Stomach (tissue), 9 donors: ENCODE data around the gene CREB5. TPM values are rescaled to one million over a fixed set of nuclear protein-coding genes. Genes with fewer than 3 reads are reported as not detected.
A peak's percentile ranks its signal among the peaks of the same experiment; 100 is the strongest.

Source experiments
- DNase-seq, 2 donors: peaks; one replicate each; pipeline versions ENCODE4 v3.0.0 to v3.0.0-alpha.2; 2013 to 2019
- H3K27ac ChIP-seq, 5 donors: fragments of 200-600 bp in 4 of 5; sonication (generic) in 4 of 5; one replicate each; pipeline ENCODE4 v1.5.1; 2013 to 2019; ENCODE audit warnings: mild to moderate bottlenecking in 1 of 5, moderate library complexity in 1 of 5
- H3K27me3 ChIP-seq, 3 donors: fragments of 200-600 bp; sonication (generic); one replicate each; pipeline ENCODE4 v1.5.1; 2017 to 2019; ENCODE audit warnings: mixed run types in 1 of 3
- H3K36me3 ChIP-seq, 4 donors: fragments of 200-600 bp; sonication (generic); 1 replicate in 3 of 4; 2 replicates in 1 of 4; pipeline ENCODE4 v1.5.1; 2016 to 2019
- H3K4me1 ChIP-seq, 4 donors: fragments of 200-600 bp; sonication (generic); one replicate each; pipeline ENCODE4 v1.5.1; 2016 to 2019
- H3K4me3 ChIP-seq, 4 donors: fragments of 200-600 bp; sonication (generic) in 3 of 4; one replicate each; pipeline ENCODE4 v1.5.1; 2016 to 2019; ENCODE audit warnings: mild to moderate bottlenecking in 1 of 4
- H3K9me3 ChIP-seq, 4 donors: fragments of 200-600 bp; sonication (generic); one replicate each; pipeline ENCODE4 v1.5.1; 2016 to 2019
- CTCF ChIP-seq, 7 experiments: fragments of 450-650 bp in 4 of 7; fragments of 200-600 bp in 3 of 7; sonication (generic) in 3 of 7; IDR thresholded peaks; one replicate each; pipeline ENCODE4 v1.5.1; 2016 to 2019; ENCODE audit warnings: antibody characterized with exemption in 7 of 7, control low read depth in 2 of 7, mild to moderate bottlenecking in 1 of 7
- EP300 ChIP-seq: sonication (generic); formaldehyde crosslinking; IDR thresholded peaks from one replicate; pipeline ENCODE4 v1.6.1; 2017; ENCODE audit warnings: antibody characterized with exemption
- POLR2A ChIP-seq, 4 donors: fragments of 450-650 bp; IDR thresholded peaks; one replicate each; pipeline ENCODE4 v1.6.1; 2016; ENCODE audit warnings: antibody characterized with exemption in 4 of 4, control low read depth in 2 of 4, mild to moderate bottlenecking in 1 of 4, moderate library complexity in 1 of 4
- POLR2AphosphoS5 ChIP-seq, 3 donors: sonication (generic); formaldehyde crosslinking; IDR thresholded peaks; one replicate each; pipeline ENCODE4 v1.6.1; 2016; ENCODE audit warnings: antibody characterized with exemption in 3 of 3
- WGBS, 5 donors: extraction: QIAGEN DNeasy Blood & Tissue Kit in 3 of 5; methylation state at CpG; one replicate each; pipeline versions ENCODE4 v1.1.5 to v1.1.7; 2013 to 2018; 5-methylcytosine and 5-hydroxymethylcytosine counted together
- intact Hi-C: fragments of 100-400 bp; cut with DNase I; formaldehyde crosslinking; loops from one replicate; pipeline ENCODE4 v1.15.1; 2023; ENCODE audit warnings: low total_unique reads
- polyA plus RNA-seq, 3 donors: library from polyadenylated mRNA; stranded (reverse); fragments of 200-250 nt; gene quantifications; one replicate each; pipeline ENCODE4 v1.2.3, GENCODE V29; 2013
- total RNA-seq, 5 donors: library from RNA; depleted of rRNA; stranded (reverse); fragments of >200 nt; gene quantifications; one replicate each; pipeline versions ENCODE4 v1.1.0 to v1.2.3, GENCODE V29; 2014 to 2016
- donor health status: healthy with polysubstance abuse.
- donor health status: Bipolar disorder and iron deficiency.
- donor health status: healthy.

CREB5 gene
- total and polyA plus RNA-seq, 8 donors, result 0.68 to 30.3 (median 1.5) TPM; not detected in 1

GRCh38 chr7:28658381-28658780 is 246.1 kb downstream of the CREB5 start:
- H3K4me1 ChIP-seq, result no peaks in the 10 kb centered on the region
- H3K27me3 ChIP-seq, result peaks cover 0 to 3% (median 0%) of the 10 kb centered on the region in 3 donors
- H3K27ac ChIP-seq, result no peak overlapping the region
- H3K36me3 ChIP-seq, result no peaks in the 10 kb centered on the region
- 70 to 79% (median 76%) methylated on average over 5 of the region's 5 CpGs for WGBS, 5 donors
- intact Hi-C loops, result no loop called here
- peak in 1 of 2 donors; percentile 11 for DNase-seq
- TF ChIP-seq POLR2AphosphoS5 (IDR thresholded peaks at IDR 0.05) (no peak), EP300 (no peak), CTCF (IDR thresholded peaks at IDR 0.05) (no peak), POLR2A (IDR thresholded peaks at IDR 0.05) (no peak)
- peaks cover 5 to 22% (median 13%) of the 10 kb centered on the region in 4 donors for H3K9me3 ChIP-seq
- H3K4me3 ChIP-seq, result no peak overlapping the region

DNA sequence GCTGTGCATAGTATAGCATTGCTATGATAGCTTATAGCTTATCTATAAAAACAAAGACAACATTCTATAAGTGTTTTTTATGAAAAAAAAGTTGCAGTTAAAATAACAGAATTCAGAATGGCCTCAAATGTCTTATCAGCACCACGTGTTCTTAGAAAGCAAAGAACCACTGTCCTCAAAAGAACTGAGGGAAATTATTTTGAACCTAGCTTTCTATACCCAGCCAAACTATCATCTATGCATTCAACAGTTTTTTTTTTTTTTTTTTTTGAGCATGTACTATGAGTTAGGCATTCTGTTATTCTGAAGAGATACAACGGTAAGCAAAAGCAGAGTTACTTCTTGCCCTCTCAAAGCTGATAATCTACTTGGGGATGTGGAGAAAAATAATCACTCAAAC is 247.8 kb downstream of the CREB5 start:
- Histone ChIP-seq H3K9me3 (peaks cover 5 to 22% (median 13%) of the 10 kb centered on the region in 4 donors), H3K4me1 (no peaks in the 10 kb centered on the region), H3K27me3 (peaks cover 0 to 3% (median 0%) of the 10 kb centered on the region in 3 donors), H3K4me3 (no peak overlapping the region), H3K36me3 (no peaks in the 10 kb centered on the region), H3K27ac (no peak overlapping the region)
- DNase-seq, result no peak
- WGBS, 5 donors, result 61 to 85% (median 78%) methylated on average over 2 of the region's 2 CpGs
- intact Hi-C loops, result no loop called here
- no peak for TF ChIP-seq EP300
- no peak for TF ChIP-seq POLR2A (IDR thresholded peaks at IDR 0.05)
- TF ChIP-seq POLR2AphosphoS5 (IDR thresholded peaks at IDR 0.05), result no peak
- no peak for TF ChIP-seq CTCF (IDR thresholded peaks at IDR 0.05)

GRCh38 chr7:28661826-28662595 is 249.7 kb downstream of the CREB5 start:
- peak in 1 of 2 donors; percentile 51 for DNase-seq
- no peaks in the 10 kb centered on the region for H3K4me1 ChIP-seq
- TF ChIP-seq POLR2AphosphoS5 (IDR thresholded peaks at IDR 0.05), result no peak
- TF ChIP-seq CTCF (IDR thresholded peaks at IDR 0.05), result no peak
- no peak for TF ChIP-seq POLR2A (IDR thresholded peaks at IDR 0.05)
- TF ChIP-seq EP300, result no peak
- H3K4me3 ChIP-seq, result no peak overlapping the region
- WGBS, 5 donors, result 61 to 73% (median 69%) methylated on average over 12 of the region's 12 CpGs
- H3K27ac ChIP-seq, result no peak overlapping the region
- H3K27me3 ChIP-seq, result peaks cover 0 to 3% (median 0%) of the 10 kb centered on the region in 3 donors
- H3K9me3 ChIP-seq, result peaks cover 5 to 22% (median 13%) of the 10 kb centered on the region in 4 donors
- intact Hi-C loops, result no loop called here
- H3K36me3 ChIP-seq, result no peaks in the 10 kb centered on the region

DNA sequence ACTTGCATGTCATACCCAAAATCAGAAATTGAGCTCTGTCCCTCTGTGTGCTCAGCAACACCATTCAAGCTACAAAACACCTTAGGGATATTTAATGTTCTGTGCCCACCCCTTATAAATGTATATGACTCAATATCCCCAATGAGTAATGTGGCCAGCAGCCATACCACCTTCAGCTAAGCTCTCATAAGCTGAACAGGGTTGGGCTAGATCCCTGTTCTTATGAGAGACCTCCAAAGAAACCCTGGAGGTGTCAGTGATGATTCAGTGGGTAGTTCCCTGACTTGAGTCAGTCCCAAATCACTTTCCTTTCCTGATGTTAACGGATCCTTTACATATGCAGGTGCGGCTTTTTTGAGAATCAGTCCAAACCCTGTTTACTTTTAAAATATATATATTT is 253.8 kb downstream of the CREB5 start:
- Histone ChIP-seq H3K4me3 (no peak overlapping the region), H3K36me3 (no peaks in the 10 kb centered on the region), H3K27ac (no peak overlapping the region), H3K27me3 (peaks cover 0 to 3% (median 0%) of the 10 kb centered on the region in 3 donors), H3K4me1 (no peaks in the 10 kb centered on the region), H3K9me3 (peaks cover 0 to 2% (median under 1%) of the 10 kb centered on the region in 4 donors)
- no peak for TF ChIP-seq POLR2A (IDR thresholded peaks at IDR 0.05)
- no peak for TF ChIP-seq CTCF (IDR thresholded peaks at IDR 0.05)
- TF ChIP-seq EP300, result no peak
- TF ChIP-seq POLR2AphosphoS5 (IDR thresholded peaks at IDR 0.05), result no peak
- intact Hi-C loops, result no loop called here
- 92 to 94% (median 93%) methylated on average over 2 of the region's 2 CpGs for WGBS, 5 donors
- no peak for DNase-seq
